IMR-90 (cell line): ENCODE measurements around the gene CDK5R2. TPM values are rescaled to one million over a fixed set of nuclear protein-coding genes. Genes with fewer than 3 reads are reported as not detected.

Source experiments
- ATAC-seq: fragments of 200-7000 bp; cut with Tn5 transposase; 2 replicates; pipeline ENCODE4 v1.9.1; 2020; ENCODE audit warnings: low read depth, mild to moderate bottlenecking, moderate library complexity
- BruUV-seq: library from RNA; stranded (reverse); fragments of 400-500 nt; replicated peaks from 2 replicates; lab custom pipeline; 2021; lab: Mats Ljungman, UMichigan
- CTCF ChIA-PET: fragments of 300-600 bp; formaldehyde crosslinking; extraction: SDS; loops from one replicate; lab custom pipeline; 2021; ENCODE audit warnings: antibody characterized with exemption; lab: Yijun Ruan, JAX
- POLR2A ChIA-PET: fragments of 300-600 bp; sonication (Branson Sonifier 250); formaldehyde crosslinking; loops from one replicate; lab custom pipeline; 2022; ENCODE audit warnings: antibody characterized with exemption; ENCODE audit not compliant: unreplicated experiment; lab: Charles Lee
- DNase-seq: peaks from one replicate; pipeline ENCODE4 v3.0.0; 2013
- H2AFZ ChIP-seq: replicated peaks from 2 replicates; pipeline ENCODE3; 2013; ENCODE audit warnings: low read length, mild to moderate bottlenecking; ENCODE audit not compliant: poor library complexity
- H2AK5ac ChIP-seq: 2 replicates; pipeline ENCODE4 v1.6.1; 2013; ENCODE audit warnings: low read depth, low read length, inconsistent platforms
- H2AK9ac ChIP-seq: replicated peaks from 2 replicates; pipeline ENCODE3; 2013; ENCODE audit warnings: mild to moderate bottlenecking, low read depth, low read length, moderate library complexity; ENCODE audit not compliant: poor library complexity
- H2BK120ac ChIP-seq: 2 replicates; pipeline ENCODE4 v1.6.1; 2013; ENCODE audit warnings: low read depth, low read length, inconsistent platforms
- H2BK15ac ChIP-seq: 3 replicates; pipeline ENCODE4 v1.6.1; 2013; ENCODE audit warnings: low read depth, low read length, inconsistent platforms
- H2BK20ac ChIP-seq: 2 replicates; pipeline ENCODE4 v1.6.1; 2013; ENCODE audit warnings: low read depth, mild to moderate bottlenecking, inconsistent platforms, low read length, moderate library complexity
- H2BK5ac ChIP-seq: 2 replicates; pipeline ENCODE4 v1.6.1; 2013; ENCODE audit warnings: mild to moderate bottlenecking, low read depth, low read length, inconsistent platforms; ENCODE audit not compliant: poor library complexity, severe bottlenecking
- H3K14ac ChIP-seq: replicated peaks from 2 replicates; pipeline ENCODE4 v1.6.1; 2013; ENCODE audit warnings: low read depth, low read length, inconsistent platforms
- H3K18ac ChIP-seq: 2 replicates; pipeline ENCODE4 v1.6.1; 2013; ENCODE audit warnings: low read depth, low read length, control low read depth
- H3K23ac ChIP-seq: 2 replicates; pipeline ENCODE4 v1.6.1; 2013; ENCODE audit warnings: low read depth, low read length, inconsistent platforms
- H3K27ac ChIP-seq: 2 replicates; pipeline ENCODE4 v1.5.1; 2013; ENCODE audit warnings: mild to moderate bottlenecking, control low read depth, low read length; ENCODE audit not compliant: insufficient read depth
- H3K27me3 ChIP-seq: 2 replicates; pipeline ENCODE4 v1.6.1; 2013; ENCODE audit warnings: low read length; ENCODE audit not compliant: control insufficient read depth, insufficient read depth
- H3K36me3 ChIP-seq: 2 replicates; pipeline ENCODE4 v1.6.1; 2013; ENCODE audit warnings: low read length, mixed read lengths; ENCODE audit not compliant: control insufficient read depth, insufficient read depth
- H3K4ac ChIP-seq: 2 replicates; pipeline ENCODE4 v1.6.1; 2013; ENCODE audit warnings: low read depth, low read length, inconsistent platforms
- H3K4me1 ChIP-seq: 2 replicates; pipeline ENCODE4 v1.6.1; 2013; ENCODE audit warnings: low read length, mixed read lengths; ENCODE audit not compliant: control insufficient read depth, insufficient read depth
- H3K4me2 ChIP-seq: 2 replicates; pipeline ENCODE4 v1.6.1; 2013; ENCODE audit warnings: low read depth, mild to moderate bottlenecking, control low read depth, low read length, moderate library complexity
- H3K4me3 ChIP-seq: 2 replicates; pipeline ENCODE4 v1.5.1; 2013; ENCODE audit warnings: low read depth, mild to moderate bottlenecking, control low read depth, low read length, moderate library complexity; ENCODE audit not compliant: insufficient read depth
- H3K56ac ChIP-seq: 2 replicates; pipeline ENCODE4 v1.6.1; 2013; ENCODE audit warnings: low read length, inconsistent platforms; ENCODE audit not compliant: insufficient read depth; ENCODE audit errors: extremely low read depth
- H3K79me1 ChIP-seq, 2 experiments: 2 replicates each; pipeline ENCODE4 v1.6.1; 2013; ENCODE audit warnings: low read length in 2 of 2, inconsistent platforms in 1 of 2, low read depth in 1 of 2
- H3K9ac ChIP-seq: 2 replicates; pipeline ENCODE4 v1.6.1; 2013; ENCODE audit warnings: low read depth, low read length, control low read depth
- H3K9me1 ChIP-seq: 2 replicates; pipeline ENCODE4 v1.6.1; 2013; ENCODE audit warnings: low read length, inconsistent platforms; ENCODE audit not compliant: insufficient read depth
- H3K9me3 ChIP-seq: 2 replicates; pipeline ENCODE4 v1.6.1; 2013; ENCODE audit warnings: low read length; ENCODE audit not compliant: control insufficient read depth, insufficient read depth
- H4K20me1 ChIP-seq: 2 replicates; pipeline ENCODE4 v1.6.1; 2013; ENCODE audit warnings: low read length, inconsistent platforms; ENCODE audit not compliant: insufficient read depth
- H4K5ac ChIP-seq: 2 replicates; pipeline ENCODE4 v1.6.1; 2013; ENCODE audit warnings: mild to moderate bottlenecking, low read depth, low read length, control low read depth
- H4K8ac ChIP-seq, 2 experiments: 2 replicates each; pipeline ENCODE4 v1.6.1; 2013; ENCODE audit warnings: low read depth in 2 of 2, low read length in 2 of 2, control low read depth in 1 of 2, inconsistent platforms in 1 of 2
- H4K91ac ChIP-seq: 2 replicates; pipeline ENCODE4 v1.6.1; 2013; ENCODE audit warnings: low read depth, low read length, inconsistent platforms; ENCODE audit not compliant: insufficient read depth
- BHLHE40 ChIP-seq: fragments of 150-350 bp; IDR thresholded peaks from 2 replicates; pipeline ENCODE4 v1.6.1; 2016; ENCODE audit warnings: mild to moderate bottlenecking, low read depth, low read length
- MAFK ChIP-seq: IDR thresholded peaks from 2 replicates; pipeline ENCODE4 v1.6.1; 2012; ENCODE audit warnings: low read depth, low read length, improper control_type of control experiment
- MAZ ChIP-seq: IDR thresholded peaks from 2 replicates; pipeline ENCODE4 v1.6.1; 2012; ENCODE audit warnings: low read depth, mild to moderate bottlenecking, low read length, improper control_type of control experiment, moderate library complexity, borderline replicate concordance
- MXI1 ChIP-seq: IDR thresholded peaks from 2 replicates; pipeline ENCODE4 v1.6.1; 2012; ENCODE audit warnings: low read depth, mild to moderate bottlenecking, low read length, moderate library complexity, borderline replicate concordance
- NFE2L2 ChIP-seq: fragments of 150-350 bp; IDR thresholded peaks from 2 replicates; pipeline ENCODE4 v1.6.1; 2016; ENCODE audit warnings: low read depth, mild to moderate bottlenecking, low read length
- RAD21 ChIP-seq: IDR thresholded peaks from 2 replicates; pipeline ENCODE4 v1.6.1; 2012; ENCODE audit warnings: low read length, improper control_type of control experiment
- RCOR1 ChIP-seq: IDR thresholded peaks from 2 replicates; pipeline ENCODE4 v1.6.1; 2012; ENCODE audit warnings: mild to moderate bottlenecking, low read length, improper control_type of control experiment; ENCODE audit not compliant: insufficient replicate concordance
- RFX5 ChIP-seq: IDR thresholded peaks from 2 replicates; pipeline ENCODE4 v1.8.0; 2012; ENCODE audit warnings: low read depth, mild to moderate bottlenecking, low read length, moderate library complexity
- WGBS, 2 experiments: methylation state at CpG; one replicate each; pipeline versions ENCODE4 v1.1.5 to v1.1.7; 2013; ENCODE audit warnings: missing lambda C conversion rate in 2 of 2; ENCODE audit not compliant: insufficient read length in 1 of 2; ENCODE audit errors: extremely low coverage in 2 of 2; 5-methylcytosine and 5-hydroxymethylcytosine counted together
- dilution Hi-C: fragments of 300-500 bp; cut with HindIII; formaldehyde crosslinking; loops from one replicate; pipeline ENCODE4 v1.14.3; 2018; ENCODE audit warnings: low sequenced_read_pairs; ENCODE audit not compliant: unreplicated experiment
- in situ Hi-C: fragments of 300-500 bp; cut with MboI; formaldehyde crosslinking; loops from 3 replicates; pipeline ENCODE4 v1.14.3; 2019; ENCODE audit warnings: low sequenced_read_pairs, inconsistent platforms, mixed read lengths
- intact Hi-C: fragments of 100-400 bp; cut with micrococcal nuclease; formaldehyde crosslinking; loops from 2 replicates; pipeline ENCODE4 v1.10.0; 2022
- polyA plus RNA-seq, 3 experiments: library from polyadenylated mRNA; depleted of rRNA; stranded (reverse); fragments of >200 nt; gene quantifications; 2 replicates each; pipeline ENCODE4 v1.2.3, GENCODE V29; 2012; ENCODE audit warnings: low replicate concordance in 1 of 3
- total RNA-seq: library from RNA; depleted of rRNA; stranded (reverse); fragments of >200 nt; gene quantifications from 2 replicates; pipeline ENCODE4 v1.2.3, GENCODE V29; 2012
- TF ChIP-seq, protein P1 (sequence below): fragments of 150-350 bp; IDR thresholded peaks from 2 replicates; pipeline ENCODE4 v1.6.1; 2017; ENCODE audit warnings: mild to moderate bottlenecking, antibody characterized with exemption, low read length, low read depth
- TF ChIP-seq, protein P2 (sequence below): conservative IDR thresholded peaks from 2 replicates; pipeline ENCODE4 v1.5.1; 2012; ENCODE audit warnings: mild to moderate bottlenecking, low read depth, low read length, improper control_type of control experiment

Gene CDK5R2
- total and polyA plus RNA-seq, 2 of the 4 experiments (the other 2 are of a cell fraction) = not detected

DNA sequence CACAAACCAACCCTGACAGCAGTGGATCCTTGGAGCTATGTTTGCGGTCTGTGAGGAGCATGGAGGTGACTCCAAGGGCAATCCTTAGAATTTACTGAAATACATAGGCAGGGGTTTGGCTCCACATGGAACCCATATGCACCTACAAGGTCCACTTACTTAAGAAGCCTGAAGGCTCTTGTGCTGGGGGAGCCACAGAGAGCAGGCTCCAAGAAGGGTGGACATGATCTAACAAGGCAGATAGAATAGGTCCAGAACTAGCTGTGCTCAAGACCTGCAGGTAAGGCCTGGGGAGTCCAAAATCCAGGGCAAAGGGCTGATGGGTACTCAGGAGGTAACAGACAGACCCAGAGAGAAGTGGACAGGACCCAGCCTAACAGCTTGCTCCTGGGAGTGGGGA lies 1.2 kb upstream of the CDK5R2 start:
- DNase-seq = no peak
- Histone ChIP-seq H3K27ac (no peak overlapping the region), H2AK5ac (no peak overlapping the region), H3K36me3 (no peaks in the 10 kb centered on the region), H3K9me1 (0 out of 2 replicates have a peak, but pooled peaks cover 4% of the 10 kb centered on the region), H3K4me1 (no peaks in the 10 kb centered on the region), H2AK9ac (no peak overlapping the region), H4K20me1 (no peaks in the 10 kb centered on the region; the same call in 1 of the 2 replicates), H2BK20ac (no peak overlapping the region), H3K56ac (no peak overlapping the region), H3K4ac (no peak overlapping the region), H2BK120ac (no peak overlapping the region), H3K9ac (no peak overlapping the region), H3K14ac (no peak overlapping the region), H3K18ac (no peak overlapping the region), H4K8ac (no peak overlapping the region), H4K5ac (no peak overlapping the region), H3K9me3 (no peaks in the 10 kb centered on the region), H3K4me3 (no peak overlapping the region), H2BK15ac (no peak overlapping the region), H2AFZ (no peak overlapping the region), H3K27me3 (peaks cover 79% of the 10 kb centered on the region), H3K79me1 (no peaks in the 10 kb centered on the region), H4K91ac (no peak overlapping the region), H2BK5ac (no peak overlapping the region), H3K4me2 (no peak overlapping the region), H3K23ac (no peak overlapping the region)
- no CpG with 5 or more reads among the region's 1 CpG for WGBS, 2 experiments
- ChIA-PET CTCF (interaction anchor here (0.6 kb wide), 1 partner anchor 8 kb away, joined by 3 read pairs; no protein-coding TSS in a partner anchor), POLR2A (no interaction called here)
- ATAC-seq = no peak
- BruUV-seq = no TSS peak
- in situ Hi-C loops = no loop called here
- TF ChIP-seq, protein P1, sequence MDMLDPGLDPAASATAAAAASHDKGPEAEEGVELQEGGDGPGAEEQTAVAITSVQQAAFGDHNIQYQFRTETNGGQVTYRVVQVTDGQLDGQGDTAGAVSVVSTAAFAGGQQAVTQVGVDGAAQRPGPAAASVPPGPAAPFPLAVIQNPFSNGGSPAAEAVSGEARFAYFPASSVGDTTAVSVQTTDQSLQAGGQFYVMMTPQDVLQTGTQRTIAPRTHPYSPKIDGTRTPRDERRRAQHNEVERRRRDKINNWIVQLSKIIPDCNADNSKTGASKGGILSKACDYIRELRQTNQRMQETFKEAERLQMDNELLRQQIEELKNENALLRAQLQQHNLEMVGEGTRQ = no peak
- TF ChIP-seq RCOR1 (no peak), RFX5 (no peak), NFE2L2 (no peak), MAZ (no peak), MXI1 (no peak), RAD21 (no peak), BHLHE40 (no peak), MAFK (no peak)
- TF ChIP-seq, protein P2, sequence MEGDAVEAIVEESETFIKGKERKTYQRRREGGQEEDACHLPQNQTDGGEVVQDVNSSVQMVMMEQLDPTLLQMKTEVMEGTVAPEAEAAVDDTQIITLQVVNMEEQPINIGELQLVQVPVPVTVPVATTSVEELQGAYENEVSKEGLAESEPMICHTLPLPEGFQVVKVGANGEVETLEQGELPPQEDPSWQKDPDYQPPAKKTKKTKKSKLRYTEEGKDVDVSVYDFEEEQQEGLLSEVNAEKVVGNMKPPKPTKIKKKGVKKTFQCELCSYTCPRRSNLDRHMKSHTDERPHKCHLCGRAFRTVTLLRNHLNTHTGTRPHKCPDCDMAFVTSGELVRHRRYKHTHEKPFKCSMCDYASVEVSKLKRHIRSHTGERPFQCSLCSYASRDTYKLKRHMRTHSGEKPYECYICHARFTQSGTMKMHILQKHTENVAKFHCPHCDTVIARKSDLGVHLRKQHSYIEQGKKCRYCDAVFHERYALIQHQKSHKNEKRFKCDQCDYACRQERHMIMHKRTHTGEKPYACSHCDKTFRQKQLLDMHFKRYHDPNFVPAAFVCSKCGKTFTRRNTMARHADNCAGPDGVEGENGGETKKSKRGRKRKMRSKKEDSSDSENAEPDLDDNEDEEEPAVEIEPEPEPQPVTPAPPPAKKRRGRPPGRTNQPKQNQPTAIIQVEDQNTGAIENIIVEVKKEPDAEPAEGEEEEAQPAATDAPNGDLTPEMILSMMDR = no peak
- dilution Hi-C loops = no loop called here
- intact Hi-C loops = no loop called here
